GM23248 (cell line): ENCODE data around the gene ALDH8A1. TPM values are rescaled to one million over a fixed set of nuclear protein-coding genes. Genes with fewer than 3 reads are reported as not detected.

Source experiments
- DNase-seq: peaks from one replicate; pipeline ENCODE4 v3.0.0-alpha.2; 2015
- H2AFZ ChIP-seq: fragments of 200-600 bp; sonication (generic); 2 replicates; pipeline ENCODE4 v1.6.1; 2016; ENCODE audit warnings: antibody characterized with exemption
- H3F3A ChIP-seq: fragments of 200-600 bp; sonication (generic); 2 replicates; pipeline ENCODE4 v1.6.1; 2016; ENCODE audit warnings: mild to moderate bottlenecking, antibody characterized with exemption, mixed run types; ENCODE audit not compliant: insufficient read depth
- H3K27ac ChIP-seq: fragments of 200-600 bp; sonication (generic); 2 replicates; pipeline ENCODE4 v1.5.1; 2016; ENCODE audit warnings: mild to moderate bottlenecking
- H3K27me3 ChIP-seq: fragments of 200-600 bp; sonication (generic); replicated peaks from 2 replicates; pipeline ENCODE4 v1.6.1; 2016; ENCODE audit warnings: mild to moderate bottlenecking; ENCODE audit not compliant: insufficient read depth
- H3K36me3 ChIP-seq: fragments of 200-600 bp; sonication (generic); 2 replicates; pipeline ENCODE4 v1.6.1; 2016; ENCODE audit warnings: low read depth, mild to moderate bottlenecking
- H3K4me1 ChIP-seq: fragments of 200-600 bp; sonication (generic); 2 replicates; pipeline ENCODE4 v1.6.1; 2016; ENCODE audit warnings: mild to moderate bottlenecking; ENCODE audit not compliant: insufficient read depth
- H3K4me2 ChIP-seq: fragments of 200-600 bp; sonication (generic); one replicate; pipeline ENCODE4 v1.6.1; 2016; ENCODE audit warnings: mild to moderate bottlenecking; ENCODE audit not compliant: unreplicated experiment
- H3K4me3 ChIP-seq: fragments of 200-600 bp; sonication (generic); 2 replicates; pipeline ENCODE4 v1.5.1; 2016; ENCODE audit warnings: mild to moderate bottlenecking
- H3K79me2 ChIP-seq: fragments of 200-600 bp; sonication (generic); 2 replicates; pipeline ENCODE4 v1.6.1; 2016; ENCODE audit warnings: mild to moderate bottlenecking; ENCODE audit not compliant: insufficient read depth
- H3K9ac ChIP-seq: fragments of 200-600 bp; sonication (generic); 2 replicates; pipeline ENCODE4 v1.6.1; 2016; ENCODE audit warnings: mild to moderate bottlenecking
- H3K9me2 ChIP-seq: fragments of 200-600 bp; sonication (generic); 2 replicates; pipeline ENCODE4 v1.6.1; 2016; ENCODE audit warnings: mixed run types, mild to moderate bottlenecking, moderate library complexity; ENCODE audit not compliant: insufficient read depth
- H3K9me3 ChIP-seq: fragments of 200-600 bp; sonication (generic); one replicate; pipeline ENCODE4 v1.6.1; 2017; ENCODE audit warnings: low read depth
- H4K20me1 ChIP-seq: fragments of 200-600 bp; sonication (generic); 2 replicates; pipeline ENCODE4 v1.6.0; 2016; ENCODE audit not compliant: insufficient read depth
- EZH2 ChIP-seq: fragments of 200-600 bp; sonication (generic); IDR thresholded peaks from 2 replicates; pipeline ENCODE4 v1.6.1; 2018; ENCODE audit warnings: antibody characterized with exemption, mild to moderate bottlenecking; ENCODE audit not compliant: insufficient read depth, poor library complexity, severe bottlenecking
- EZH2phosphoT487 ChIP-seq: fragments of 200-600 bp; sonication (generic); IDR thresholded peaks from 2 replicates; pipeline ENCODE4 v1.6.1; 2018; ENCODE audit warnings: antibody characterized with exemption, moderate library complexity, mild to moderate bottlenecking, low read depth; ENCODE audit not compliant: insufficient read depth
- WGBS, 2 experiments: methylation state at CpG; one replicate each; pipeline ENCODE4 v1.1.6; 2015 to 2017; ENCODE audit warnings: low lambda C conversion rate in 2 of 2, low coverage in 1 of 2; ENCODE audit errors: missing lambda C conversion rate in 2 of 2; 5-methylcytosine and 5-hydroxymethylcytosine counted together
- in situ Hi-C: fragments of 300-500 bp; cut with MboI; formaldehyde crosslinking; loops from 2 replicates; pipeline ENCODE4 v1.15.0; 2020
- microRNA-seq: library from miRNA; unstranded; fragments of <30 nt; microRNA quantifications from one replicate; pipeline ENCODE4, GENCODE V29; 2016; ENCODE audit warnings: borderline number of aligned reads
- polyA plus RNA-seq: library from polyadenylated mRNA; unstranded; fragments of >200 nt; fragmentation: Nextera tagmentation; extraction: Ambion mirVana; gene quantifications from 2 replicates; pipeline ENCODE4 v1.2.1, GENCODE V29; 2016
- total RNA-seq: library from RNA; depleted of rRNA; stranded (reverse); fragments of >200 nt; shearing (Covaris generic); gene quantifications from 2 replicates; pipeline ENCODE4 v1.2.3, GENCODE V29; 2014; rRNA removed

Gene ALDH8A1
- total and polyA plus RNA-seq, 2 experiments from 2014 or later = not detected

- in situ Hi-C loops = no loop called here
- Histone ChIP-seq H3K4me3 (no peak overlapping the region), H2AFZ (no peak overlapping the region), H3K4me1 (no peaks in the 10 kb centered on the region), H3K9me2 (no peaks in the 10 kb centered on the region), H3K9ac (no peak overlapping the region), H3F3A (no peaks in the 10 kb centered on the region), H3K36me3 (no peaks in the 10 kb centered on the region), H3K27ac (no peak overlapping the region), H4K20me1 (no peaks in the 10 kb centered on the region), H3K79me2 (no peaks in the 10 kb centered on the region), H3K4me2 (no peak overlapping the region), H3K27me3 (no peaks in the 10 kb centered on the region), H3K9me3 (no peaks in the 10 kb centered on the region)
- DNase-seq = no peak
- TF ChIP-seq EZH2 (no peak), EZH2phosphoT487 (no peak)
- 84 to 88% methylated on average over 3 of the region's 3 CpGs for WGBS, 2 experiments
Observed at GRCh38 chr6:134868812-134869211, 81.1 kb downstream of the ALDH8A1 start.

Small RNA genes within 50 kb of the gene (microRNA-seq; reads per million reads assigned to microRNA genes)
- gene MIR3662 = not detected

Other genes with a start within 250 kb of the ALDH8A1 start
- 83.1 and 124 TPM in 2 replicates for gene HBS1L, start 104.7 kb upstream of the ALDH8A1 start, total RNA-seq
- gene HBS1L, start 104.7 kb upstream of the ALDH8A1 start, polyA plus RNA-seq = 83.9 and 85.0 TPM in 2 replicates
- gene MYB, start 231.2 kb upstream of the ALDH8A1 start, total RNA-seq = 1.2 TPM in 1 of 2 replicates, not detected in the other
- gene MYB, start 231.2 kb upstream of the ALDH8A1 start, polyA plus RNA-seq = 0.10 and 0.28 TPM in 2 replicates